ENCODE results near the gene PURB.
"Not testable (repeated sequence)": the region's sequence is repeated elsewhere in the genome, so short reads cannot be mapped to it uniquely, and the experiment has no call there.

PURB gene

DNA sequence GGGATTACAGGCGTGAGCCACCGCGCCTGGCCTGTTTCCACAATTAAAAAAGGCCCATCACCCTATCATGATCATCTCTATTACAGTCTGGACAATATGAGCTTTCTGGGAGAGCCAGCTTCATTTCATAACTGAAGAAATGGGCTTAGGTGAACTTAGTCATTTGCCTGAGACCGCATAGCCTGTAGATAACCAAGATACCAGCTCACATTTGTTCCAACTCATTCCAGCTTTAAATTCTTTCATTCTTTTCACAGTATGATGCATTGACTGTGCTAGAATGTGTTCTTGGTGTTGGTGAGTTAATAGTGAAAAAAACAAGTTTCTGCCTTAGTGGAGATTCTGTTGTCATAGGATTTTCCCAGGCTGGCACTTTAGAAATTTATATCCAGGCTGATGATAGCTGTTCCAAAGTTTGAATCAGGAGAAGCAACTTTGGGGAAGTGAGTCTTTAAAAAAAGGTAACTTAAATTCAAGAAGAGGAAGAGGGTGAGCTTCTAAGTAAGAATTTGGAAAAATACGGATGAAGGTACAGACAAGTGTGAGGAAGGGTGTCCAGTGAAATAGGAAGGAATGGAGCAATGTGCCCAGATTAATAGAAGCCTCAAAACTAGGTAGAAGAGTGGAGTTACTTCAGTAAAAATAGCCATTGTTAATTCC lies 35.3 kb downstream of the PURB start:
- peak; percentile 13 for DNase-seq

DNA sequence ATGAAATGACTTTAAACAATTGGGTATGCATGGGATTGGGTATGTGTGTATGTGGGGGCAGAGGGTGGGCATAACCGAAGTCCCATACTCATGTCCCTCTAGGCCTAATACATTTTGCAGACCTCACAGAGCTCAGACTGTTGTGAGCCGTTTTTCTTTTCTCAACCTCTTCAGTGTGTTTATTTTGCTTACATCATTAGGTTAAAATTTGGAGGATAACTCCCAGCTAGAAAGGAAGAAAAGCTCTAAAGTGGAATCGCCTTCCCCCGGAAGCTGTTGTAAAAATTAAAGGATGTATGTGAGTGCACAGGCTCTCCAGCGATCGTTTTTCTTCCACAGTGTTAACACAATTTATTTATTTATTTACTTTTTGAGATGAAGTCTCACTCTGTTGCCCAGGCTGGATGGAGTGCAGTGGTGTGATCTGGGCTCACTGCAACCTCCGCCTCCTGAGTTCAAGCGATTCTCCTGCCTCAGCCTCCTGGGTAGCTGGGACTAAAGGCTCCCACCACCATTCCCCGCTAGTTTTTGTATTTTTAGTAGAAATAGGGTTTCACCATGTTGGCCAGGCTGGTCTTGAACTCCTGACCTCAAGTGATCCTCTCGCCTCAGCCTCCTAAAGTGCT lies 36.0 kb downstream of the PURB start:
- no peak for DNase-seq

DNA sequence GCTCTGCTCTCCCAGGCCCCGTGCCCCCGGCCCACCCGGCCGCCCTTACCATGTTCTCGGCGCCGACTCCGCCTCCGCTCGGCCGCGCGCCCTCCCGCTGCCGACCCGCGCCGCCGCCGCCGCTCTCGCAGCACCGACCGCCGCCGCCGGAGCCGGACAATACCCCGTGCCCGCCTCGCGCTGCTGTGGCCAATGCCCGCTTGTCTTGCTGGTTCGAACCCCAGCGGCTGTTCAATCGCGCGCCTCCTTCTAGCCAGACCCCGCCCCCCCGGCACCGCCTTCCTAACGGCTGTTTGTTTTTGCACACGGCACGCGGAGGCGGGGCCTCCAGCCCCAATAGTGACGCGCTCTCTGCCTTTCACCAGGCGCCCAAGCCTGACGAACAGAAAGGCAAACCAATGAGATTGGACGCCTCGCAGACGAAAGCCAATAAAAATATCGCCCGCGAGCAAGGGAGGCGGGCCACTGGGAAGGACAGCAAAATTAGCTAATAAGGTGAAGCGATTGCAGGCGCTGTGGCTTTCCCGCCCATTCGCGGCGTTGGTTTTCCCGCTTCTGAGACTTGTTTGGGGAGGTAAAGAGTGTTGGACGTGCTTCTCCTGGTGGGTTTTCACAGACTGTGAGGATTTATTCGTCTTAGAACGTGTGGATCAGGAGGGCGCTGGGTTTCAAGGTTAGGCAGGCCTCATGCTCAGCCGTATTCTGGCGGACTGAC lies 37.3 kb downstream of the PURB start, which contains the start of gene H2AZ2:
Gene H2AZ2, minus strand, starts transcription at position 168 of the 715 bp plus-strand sequence. Its CDS starts 116 bp downstream, at position 52.
- peak; percentile 100 for DNase-seq

DNA sequence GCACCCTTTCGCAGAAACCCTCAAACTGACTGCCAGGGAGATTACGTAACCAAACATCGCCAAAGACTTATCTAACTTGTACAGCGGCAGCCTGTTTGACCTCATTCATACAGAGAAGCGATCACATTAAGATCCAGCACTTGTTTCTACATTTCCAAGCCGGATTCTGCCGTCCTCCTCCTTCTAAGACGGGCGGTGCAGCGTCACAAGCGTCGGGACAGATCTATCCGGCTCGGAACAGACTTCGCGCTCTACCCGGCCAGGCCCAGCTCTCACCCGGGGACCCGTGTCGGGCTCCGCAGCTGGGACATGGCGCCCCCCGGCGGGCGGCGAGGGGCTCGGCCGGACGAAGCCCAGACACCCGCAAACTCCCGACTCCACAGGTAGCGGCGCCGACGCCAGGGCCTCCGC lies 37.8 kb downstream of the PURB start:
- DNase-seq: peak; percentile 86

DNA sequence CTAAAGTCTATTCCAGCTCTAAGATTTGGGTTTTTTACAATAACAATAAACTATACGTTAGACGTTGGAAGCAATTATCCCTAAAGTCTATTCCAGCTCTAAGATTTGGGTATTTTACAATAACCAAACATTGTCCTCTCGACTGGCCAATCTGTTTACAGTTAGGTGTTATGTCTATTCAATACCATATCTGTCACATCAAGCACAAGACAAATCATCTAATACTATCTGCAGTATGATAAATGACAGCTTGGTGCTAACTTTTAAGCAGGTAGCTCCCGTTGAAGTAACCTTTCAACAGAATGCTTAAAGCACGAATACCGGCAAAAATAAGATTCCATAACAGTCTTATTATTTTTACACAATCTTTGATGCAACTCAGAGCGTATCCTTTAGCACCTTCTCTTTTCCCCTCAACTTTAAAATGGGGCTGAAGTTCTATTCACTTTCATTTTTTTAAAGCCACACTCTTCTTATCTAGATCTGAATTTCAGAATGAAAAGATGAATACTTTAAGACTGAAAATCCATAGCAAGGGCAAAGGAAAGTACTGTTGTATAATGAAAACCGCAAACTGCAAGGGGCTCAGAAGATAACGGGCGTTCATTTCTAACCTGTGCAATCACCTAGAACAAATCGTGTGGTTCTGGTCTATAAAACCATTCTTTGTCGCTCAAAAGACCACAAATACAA lies 38.4 kb downstream of the PURB start:
- no peak for DNase-seq

DNA sequence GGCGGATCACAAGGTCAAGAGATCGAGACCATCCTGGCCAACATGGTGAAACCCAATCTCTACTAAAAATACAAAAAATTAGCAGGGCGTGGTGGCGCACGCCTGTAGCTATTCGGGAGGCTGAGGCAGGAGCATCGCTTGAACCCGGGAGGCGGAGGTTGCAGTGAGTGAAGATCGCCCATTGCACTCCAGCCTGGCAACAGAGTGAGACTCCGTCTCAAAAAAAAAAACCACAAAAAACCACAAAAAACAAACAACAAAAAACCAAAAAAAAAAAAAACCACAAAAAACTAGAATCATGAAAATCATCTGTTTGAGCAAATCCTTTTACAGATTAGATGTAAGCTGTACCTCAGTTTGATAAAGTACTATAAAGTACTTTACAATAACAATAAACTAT lies 38.9 kb downstream of the PURB start:
- DNase-seq: not testable (repeated sequence)

DNA sequence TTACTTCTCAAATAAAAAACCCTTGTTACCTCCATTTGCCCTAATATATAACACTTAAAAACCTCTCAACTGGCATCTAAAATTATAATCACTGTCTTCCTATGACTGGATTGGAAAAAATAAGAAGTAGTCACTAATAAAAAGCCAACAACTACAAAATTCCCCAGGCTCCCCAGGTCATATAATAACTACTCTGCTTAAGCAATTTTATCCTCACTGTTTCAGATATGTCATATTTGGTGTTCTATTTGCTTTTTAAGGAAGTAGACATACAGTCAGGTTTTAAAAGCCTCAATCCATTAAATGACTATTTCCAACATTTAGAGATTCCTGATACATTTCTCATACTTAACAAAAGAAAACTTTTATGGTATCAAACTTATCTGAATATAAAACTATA lies 39.9 kb downstream of the PURB start:
- peak; percentile 40 for DNase-seq

DNA sequence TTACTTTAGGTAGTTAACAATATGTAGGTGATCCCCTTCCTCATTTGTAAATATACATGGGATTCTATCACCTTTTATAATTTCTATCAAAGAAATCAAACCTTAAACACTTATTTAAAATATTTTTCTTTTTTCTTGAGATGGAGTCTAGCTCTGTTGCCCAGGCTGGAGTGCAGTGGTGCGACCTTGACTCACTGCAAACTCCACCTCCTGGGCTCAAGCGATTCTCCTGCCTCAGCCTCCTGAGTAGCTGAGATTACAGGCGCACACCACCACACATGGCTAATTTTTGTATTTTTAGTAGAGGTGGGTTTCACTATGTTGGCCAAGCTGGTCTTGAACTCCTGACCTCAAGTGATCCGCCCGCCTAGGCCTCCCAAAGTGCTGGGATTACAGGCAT lies 41.9 kb downstream of the PURB start:
- not testable (repeated sequence) for DNase-seq

DNA sequence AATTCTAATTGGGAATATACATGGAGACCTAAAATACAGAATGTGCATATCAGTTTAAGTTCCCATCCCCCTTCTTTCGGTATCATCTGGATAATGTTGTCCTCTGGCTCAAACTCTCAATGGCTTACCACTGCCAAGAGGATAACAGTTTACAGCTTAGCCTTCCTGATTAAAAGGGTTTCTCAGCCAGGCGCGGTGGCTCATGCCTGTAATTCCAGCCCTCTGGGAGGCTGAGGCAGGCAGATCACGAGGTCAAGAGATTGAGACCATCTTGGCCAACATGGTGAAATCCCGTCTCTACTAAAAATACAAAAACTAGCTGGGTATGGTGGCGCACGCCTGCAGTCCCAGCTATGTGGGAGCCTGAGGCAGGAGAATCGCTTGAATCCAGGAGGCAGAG lies 42.7 kb downstream of the PURB start:
- DNase-seq: not testable (repeated sequence)

DNA sequence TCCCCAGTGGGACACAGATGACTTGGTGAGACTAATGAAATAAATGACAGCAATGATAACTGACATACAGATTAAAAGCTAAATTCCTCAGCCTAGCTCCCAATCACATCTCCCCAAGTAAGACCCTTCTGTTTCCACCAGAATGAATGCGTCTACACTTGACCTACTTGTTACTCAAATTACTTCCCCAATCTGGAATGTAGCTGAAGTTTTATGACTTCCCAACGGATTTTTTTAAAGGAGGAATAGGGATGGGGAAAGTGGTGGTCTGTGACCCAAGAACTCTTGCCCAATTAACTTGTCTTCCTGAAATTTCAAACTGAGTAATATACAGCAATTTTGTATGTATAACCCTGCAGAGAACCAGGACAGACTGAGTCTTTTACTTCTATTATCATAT lies 46.6 kb downstream of the PURB start:
- DNase-seq: no peak

DNA sequence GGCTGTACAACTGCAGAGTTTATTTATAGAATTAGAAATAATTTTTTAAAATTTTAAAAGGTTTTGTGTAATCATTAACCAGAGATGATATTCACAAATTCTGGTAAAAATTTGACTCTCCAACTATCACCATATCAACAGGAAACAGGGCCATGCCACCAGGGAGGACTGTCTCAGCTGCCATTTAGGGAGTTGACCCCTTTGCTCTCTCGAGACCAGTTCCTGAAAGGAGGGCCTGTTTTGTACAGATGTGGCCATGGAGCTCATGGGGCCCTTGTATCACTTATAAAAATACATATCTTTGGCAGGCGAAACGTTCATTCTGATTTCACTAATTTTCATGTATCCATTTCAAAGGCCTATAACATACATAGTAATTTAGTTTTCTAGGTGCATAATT lies 57.8 kb downstream of the PURB start:
- DNase-seq: no peak
